Endothelial cell of umbilical vein (primary cell): ENCODE measurements around the gene CCDC195. TPM values are rescaled to one million over a fixed set of nuclear protein-coding genes. Genes with fewer than 3 reads are reported as not detected.

Experiments used
- BruUV-seq: library from RNA; stranded (reverse); fragments of 400-500 nt; replicated peaks from 2 replicates; lab custom pipeline; 2021; lab: Mats Ljungman, UMichigan
- CTCF ChIA-PET: fragments of 300-600, 350-600 bp; sonication (Branson Sonifier 250); formaldehyde crosslinking; loops from one replicate; lab custom pipeline; 2021; ENCODE audit warnings: antibody characterized with exemption, inconsistent platforms; lab: Charles Lee
- POLR2A ChIA-PET: fragments of 300-600, 350-600 bp; sonication (Branson Sonifier 250); formaldehyde crosslinking; loops from one replicate; lab custom pipeline; 2021; ENCODE audit warnings: antibody characterized with exemption, inconsistent platforms; lab: Charles Lee
- DNase-seq: peaks from one replicate; pipeline ENCODE4 v3.0.0-alpha.2; 2011; ENCODE audit warnings: low read depth, low spot score
- FAIRE-seq: peaks from 2 replicates; lab custom pipeline; 2011; peaks lifted over from hg19 to GRCh38; lab: Jason Lieb, UNC
- H2AFZ ChIP-seq: 2 replicates; pipeline ENCODE4 v1.6.0; 2012; ENCODE audit warnings: low read depth, low read length, control low read depth, inconsistent platforms
- H3K27ac ChIP-seq: 2 replicates; pipeline ENCODE4 v1.5.1; 2011; ENCODE audit warnings: low read depth, mild to moderate bottlenecking, control low read depth, low read length, moderate library complexity; ENCODE audit not compliant: insufficient read depth
- H3K27me3 ChIP-seq, 2 experiments: 2 replicates each; pipeline versions ENCODE4 v1.6.0 to v1.6.1; 2011; ENCODE audit warnings: low read length in 2 of 2, mixed read lengths in 1 of 2; ENCODE audit not compliant: control insufficient read depth in 2 of 2, insufficient read depth in 2 of 2
- H3K36me3 ChIP-seq, 2 experiments: 2 replicates in 1 of 2; 3 replicates in 1 of 2; pipeline ENCODE4 v1.5.1; 2011; ENCODE audit warnings: low read length in 2 of 2, mild to moderate bottlenecking in 1 of 2, moderate library complexity in 1 of 2; ENCODE audit not compliant: control insufficient read depth in 2 of 2, insufficient read depth in 2 of 2; ENCODE audit errors: extremely low read depth in 1 of 2
- H3K4me1 ChIP-seq: 3 replicates; pipeline ENCODE4 v1.5.1; 2011; ENCODE audit warnings: mild to moderate bottlenecking, low read length; ENCODE audit not compliant: control insufficient read depth, insufficient read depth; ENCODE audit errors: extremely low read depth
- H3K4me2 ChIP-seq: 2 replicates; pipeline ENCODE4 v1.6.1; 2011; ENCODE audit warnings: low read length, control low read depth, mixed read lengths; ENCODE audit not compliant: insufficient read depth
- H3K4me3 ChIP-seq, 3 experiments: fragments of 200-600 bp in 1 of 3; sonication (generic), shearing (Covaris generic) in 1 of 3; replicated peaks in 1 of 3; 2 replicates each; pipeline ENCODE4 v1.5.1; 2011 to 2016; ENCODE audit warnings: control low read depth in 3 of 3, low read length in 3 of 3, mild to moderate bottlenecking in 2 of 3, inconsistent platforms in 1 of 3, low read depth in 1 of 3, moderate library complexity in 1 of 3; ENCODE audit not compliant: insufficient read depth in 1 of 3
- H3K79me2 ChIP-seq: 2 replicates; pipeline ENCODE4 v1.6.0; 2012; ENCODE audit warnings: low read length, inconsistent platforms; ENCODE audit not compliant: control insufficient read depth, insufficient read depth
- H3K9ac ChIP-seq: replicated peaks from 2 replicates; pipeline ENCODE3; 2011; ENCODE audit warnings: low read length, control low read depth; ENCODE audit not compliant: insufficient read depth; ENCODE audit errors: extremely low read depth
- H3K9me1 ChIP-seq: replicated peaks from 3 replicates; pipeline ENCODE4 v1.6.0; 2011; ENCODE audit warnings: mild to moderate bottlenecking, low read length; ENCODE audit not compliant: control insufficient read depth, insufficient read depth; ENCODE audit errors: extremely low read depth
- H3K9me3 ChIP-seq: replicated peaks from 2 replicates; pipeline ENCODE4 v1.5.1; 2012; ENCODE audit warnings: low read length, inconsistent platforms; ENCODE audit not compliant: control insufficient read depth, insufficient read depth
- H4K20me1 ChIP-seq: replicated peaks from 2 replicates; pipeline ENCODE3; 2011; ENCODE audit warnings: mild to moderate bottlenecking, low read length; ENCODE audit not compliant: control insufficient read depth, insufficient read depth; ENCODE audit errors: extremely low read depth
- EZH2 ChIP-seq: IDR thresholded peaks from 2 replicates; pipeline ENCODE4 v1.6.1; 2012; ENCODE audit warnings: borderline replicate concordance, low read depth, mild to moderate bottlenecking, moderate library complexity, low read length, inconsistent platforms; ENCODE audit not compliant: severe bottlenecking
- FOS ChIP-seq: IDR thresholded peaks from 2 replicates; pipeline ENCODE4 v1.6.1; 2011; ENCODE audit warnings: mild to moderate bottlenecking, low read length, moderate library complexity, borderline replicate concordance; ENCODE audit not compliant: insufficient read depth
- GATA2 ChIP-seq: IDR thresholded peaks from 2 replicates; pipeline ENCODE4 v1.7.0; 2011; ENCODE audit warnings: low read depth, mild to moderate bottlenecking, moderate library complexity, mixed read lengths, low read length; ENCODE audit not compliant: insufficient read length, insufficient read depth
- JUN ChIP-seq: IDR thresholded peaks from 2 replicates; pipeline ENCODE4 v1.6.1; 2011; ENCODE audit warnings: borderline replicate concordance, low read depth; ENCODE audit not compliant: insufficient read length, insufficient read depth
- MYC ChIP-seq: IDR thresholded peaks from one replicate; pipeline ENCODE4 v1.6.1; 2011; ENCODE audit warnings: mild to moderate bottlenecking, low read depth, low read length
- POLR2A ChIP-seq: IDR thresholded peaks from 2 replicates; pipeline ENCODE4 v1.6.1; 2012; ENCODE audit warnings: low read depth, mild to moderate bottlenecking, control low read depth, low read length
- POLR2AphosphoS5 ChIP-seq: IDR thresholded peaks from 2 replicates; pipeline ENCODE4 v1.6.1; 2012; ENCODE audit warnings: low read depth, mild to moderate bottlenecking, control low read depth, low read length, moderate library complexity; ENCODE audit not compliant: insufficient read depth
- dilution Hi-C: fragments of 300-500 bp; cut with MboI; formaldehyde crosslinking; loops from one replicate; pipeline ENCODE4 v1.15.0; 2019; ENCODE audit warnings: low sequenced_read_pairs; ENCODE audit not compliant: extremely low pct_ligation_motif_present
- intact Hi-C: fragments of 100-400 bp; cut with micrococcal nuclease; formaldehyde crosslinking; loops from one replicate; pipeline ENCODE4 v1.10.0; 2022
- polyA plus RNA-seq, 4 experiments: library from polyadenylated mRNA; depleted of rRNA in 3 of 4; stranded (reverse) in 3 of 4; unstranded in 1 of 4; fragments of >200 nt; gene quantifications; 2 replicates each; pipeline versions ENCODE4 v1.2.1 to v1.2.3, GENCODE V29; 2011 to 2012; ENCODE audit warnings: missing spikeins in 1 of 4
- total RNA-seq: library from RNA; stranded (reverse); gene quantifications from 2 replicates; pipeline ENCODE4 v1.2.3, GENCODE V29; 2021
- TF ChIP-seq, protein P1 (sequence below): IDR thresholded peaks from 2 replicates; pipeline ENCODE4 v1.6.1; 2011; ENCODE audit not compliant: insufficient read depth, insufficient read length
- TF ChIP-seq, protein P2 (sequence below), 2 donors: IDR thresholded peaks; 1 replicate in 1 of 2; 2 replicates in 1 of 2; pipeline ENCODE4 v1.5.1; 2011; ENCODE audit warnings: low read length in 2 of 2, mild to moderate bottlenecking in 2 of 2, moderate library complexity in 2 of 2, control low read depth in 1 of 2, inconsistent platforms in 1 of 2, low read depth in 1 of 2; ENCODE audit not compliant: insufficient read depth in 1 of 2; ENCODE audit errors: extremely low read depth in 1 of 2

The CCDC195 gene
- total and polyA plus RNA-seq, 2 donors (not counting 3 experiments of a cell fraction or from before 2014, with no cell fraction given) = not detected

DNA sequence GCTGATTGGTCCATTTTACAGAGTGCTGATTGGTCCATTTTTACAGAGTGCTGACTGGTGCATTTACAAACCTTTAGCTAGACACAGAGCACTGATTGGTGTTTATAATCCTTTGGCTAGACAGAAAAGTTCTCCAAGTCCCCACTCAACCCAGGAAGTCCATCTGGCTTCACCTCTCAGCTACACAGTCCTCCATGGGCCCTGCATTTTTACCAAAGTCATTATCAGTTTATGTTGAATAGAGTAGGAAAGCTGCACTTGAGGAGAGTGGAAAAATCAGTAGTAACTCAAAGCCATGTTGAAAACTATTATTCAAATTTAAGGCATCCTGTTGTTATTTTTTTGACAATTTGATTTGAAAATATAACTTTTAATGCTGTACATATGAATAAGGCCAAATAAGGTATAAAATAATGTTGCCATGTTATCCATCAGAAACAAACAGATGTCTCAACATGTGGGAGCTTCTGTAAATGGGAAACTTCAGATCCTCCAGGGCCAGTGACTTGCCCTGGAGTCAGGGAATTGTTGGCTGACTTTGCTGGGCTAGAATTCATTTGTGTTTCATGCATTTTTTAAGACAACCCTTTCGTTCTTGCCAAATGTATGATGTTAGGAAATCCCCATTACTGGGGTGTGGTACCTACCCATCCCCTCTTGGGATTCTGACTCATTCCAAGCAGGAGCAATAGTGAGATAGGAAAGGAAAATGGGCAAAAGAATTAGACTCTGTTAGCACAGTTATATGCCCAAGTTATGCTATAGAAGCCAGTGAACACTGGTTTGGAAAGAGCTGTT is 37.8 kb upstream of the CCDC195 start:
- intact Hi-C loops = no loop called here
- CTCF ChIA-PET = no interaction called here
- no TSS peak for BruUV-seq

More for the DNA sequence above, 37.8 kb upstream of the CCDC195 start:
- no peaks in the 10 kb centered on the region for H3K9me1 ChIP-seq
- POLR2A ChIA-PET = no interaction called here
- H3K9me3 ChIP-seq = no peaks in the 10 kb centered on the region
- DNase-seq = no peak
- no peak for FAIRE-seq
- no peaks in the 10 kb centered on the region for H4K20me1 ChIP-seq
- dilution Hi-C loops = no loop called here
- no peak overlapping the region for H3K4me3 ChIP-seq
- H3K27ac ChIP-seq = no peak overlapping the region
- no peak overlapping the region for H3K4me2 ChIP-seq
- no peaks in the 10 kb centered on the region for H3K79me2 ChIP-seq
- no peak overlapping the region for H2AFZ ChIP-seq
- H3K9ac ChIP-seq = no peak overlapping the region
- no peaks in the 10 kb centered on the region for H3K36me3 ChIP-seq
- no peaks in the 10 kb centered on the region for H3K4me1 ChIP-seq
- TF ChIP-seq JUN (no peak), POLR2A (no peak), EZH2 (no peak), POLR2AphosphoS5 (no peak), FOS (no peak), GATA2 (no peak), MYC (no peak)
- TF ChIP-seq, protein P1, sequence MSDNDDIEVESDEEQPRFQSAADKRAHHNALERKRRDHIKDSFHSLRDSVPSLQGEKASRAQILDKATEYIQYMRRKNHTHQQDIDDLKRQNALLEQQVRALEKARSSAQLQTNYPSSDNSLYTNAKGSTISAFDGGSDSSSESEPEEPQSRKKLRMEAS = no peak
- TF ChIP-seq, protein P2, sequence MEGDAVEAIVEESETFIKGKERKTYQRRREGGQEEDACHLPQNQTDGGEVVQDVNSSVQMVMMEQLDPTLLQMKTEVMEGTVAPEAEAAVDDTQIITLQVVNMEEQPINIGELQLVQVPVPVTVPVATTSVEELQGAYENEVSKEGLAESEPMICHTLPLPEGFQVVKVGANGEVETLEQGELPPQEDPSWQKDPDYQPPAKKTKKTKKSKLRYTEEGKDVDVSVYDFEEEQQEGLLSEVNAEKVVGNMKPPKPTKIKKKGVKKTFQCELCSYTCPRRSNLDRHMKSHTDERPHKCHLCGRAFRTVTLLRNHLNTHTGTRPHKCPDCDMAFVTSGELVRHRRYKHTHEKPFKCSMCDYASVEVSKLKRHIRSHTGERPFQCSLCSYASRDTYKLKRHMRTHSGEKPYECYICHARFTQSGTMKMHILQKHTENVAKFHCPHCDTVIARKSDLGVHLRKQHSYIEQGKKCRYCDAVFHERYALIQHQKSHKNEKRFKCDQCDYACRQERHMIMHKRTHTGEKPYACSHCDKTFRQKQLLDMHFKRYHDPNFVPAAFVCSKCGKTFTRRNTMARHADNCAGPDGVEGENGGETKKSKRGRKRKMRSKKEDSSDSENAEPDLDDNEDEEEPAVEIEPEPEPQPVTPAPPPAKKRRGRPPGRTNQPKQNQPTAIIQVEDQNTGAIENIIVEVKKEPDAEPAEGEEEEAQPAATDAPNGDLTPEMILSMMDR (IDR thresholded peaks at IDR 0.05; ENCODE audit: extremely low read depth in 1 of 2, insufficient read depth in 1 of 2, low read depth in 1 of 2, low read length in 2 of 2) = no peak
- no peaks in the 10 kb centered on the region for H3K27me3 ChIP-seq
